Stomach smooth muscle (tissue), 2 donors: Measurements from ENCODE around the gene ABCA2.
A peak's percentile ranks its signal among the peaks of the same experiment; 100 is the strongest.

Source experiments
- H3K27ac ChIP-seq: one replicate; pipeline ENCODE4 v1.7.0; 2013; ENCODE audit warnings: mild to moderate bottlenecking, low read length, inconsistent platforms
- H3K27me3 ChIP-seq, 2 donors: one replicate each; pipeline ENCODE4 v1.7.0; 2013; ENCODE audit warnings: low read length in 2 of 2; ENCODE audit not compliant: insufficient read depth in 2 of 2, control insufficient read depth in 1 of 2
- H3K36me3 ChIP-seq, 2 donors: one replicate each; pipeline ENCODE4 v1.7.0; 2013; ENCODE audit warnings: low read length in 2 of 2; ENCODE audit not compliant: control insufficient read depth in 2 of 2, insufficient read depth in 2 of 2
- H3K4me1 ChIP-seq: one replicate; pipeline ENCODE4 v1.7.0; 2013; ENCODE audit warnings: low read length; ENCODE audit not compliant: control insufficient read depth, insufficient read depth
- H3K4me3 ChIP-seq, 2 donors: one replicate each; pipeline ENCODE4 v1.7.0; 2013; ENCODE audit warnings: low read length in 2 of 2
- H3K9ac ChIP-seq, 2 donors: one replicate each; pipeline ENCODE4 v1.7.0; 2013; ENCODE audit warnings: low read length in 2 of 2, mild to moderate bottlenecking in 1 of 2
- H3K9me3 ChIP-seq, 2 donors: one replicate each; pipeline ENCODE4 v1.7.0; 2013; ENCODE audit warnings: low read length in 2 of 2; ENCODE audit not compliant: control insufficient read depth in 2 of 2
- donor health status: healthy.
- donor health status: Pancreatic carcinoma.

ABCA2 gene

GRCh38 chr9:137062384-137062783, 34.3 kb upstream of the ABCA2 start:
- Histone ChIP-seq H3K27ac (no peak overlapping the region), H3K36me3 (no peaks in the 10 kb centered on the region), H3K9me3 (no peaks in the 10 kb centered on the region), H3K4me3 (no peak overlapping the region), H3K4me1 (peaks cover 4% of the 10 kb centered on the region), H3K27me3 (peaks cover 0 to 10% of the 10 kb centered on the region in 2 donors), H3K9ac (no peak overlapping the region)

- Histone ChIP-seq H3K27me3 (peaks cover 0 to 2% of the 10 kb centered on the region in 2 donors), H3K27ac (no peak overlapping the region), H3K36me3 (no peaks in the 10 kb centered on the region), H3K4me3 (no peak overlapping the region), H3K9ac (no peak overlapping the region), H3K9me3 (no peaks in the 10 kb centered on the region), H3K4me1 (peaks cover 27% of the 10 kb centered on the region)
These were observed 30.6 kb upstream of the ABCA2 start for GRCh38 chr9:137058521-137059234.

GRCh38 chr9:137057545-137057944, 29.5 kb upstream of the ABCA2 start:
- Histone ChIP-seq H3K4me1 (peaks cover 37% of the 10 kb centered on the region), H3K9ac (no peak overlapping the region), H3K27ac (no peak overlapping the region), H3K9me3 (no peaks in the 10 kb centered on the region), H3K4me3 (no peak overlapping the region), H3K36me3 (no peaks in the 10 kb centered on the region), H3K27me3 (peaks cover 8 to 13% of the 10 kb centered on the region in 2 donors)

DNA sequence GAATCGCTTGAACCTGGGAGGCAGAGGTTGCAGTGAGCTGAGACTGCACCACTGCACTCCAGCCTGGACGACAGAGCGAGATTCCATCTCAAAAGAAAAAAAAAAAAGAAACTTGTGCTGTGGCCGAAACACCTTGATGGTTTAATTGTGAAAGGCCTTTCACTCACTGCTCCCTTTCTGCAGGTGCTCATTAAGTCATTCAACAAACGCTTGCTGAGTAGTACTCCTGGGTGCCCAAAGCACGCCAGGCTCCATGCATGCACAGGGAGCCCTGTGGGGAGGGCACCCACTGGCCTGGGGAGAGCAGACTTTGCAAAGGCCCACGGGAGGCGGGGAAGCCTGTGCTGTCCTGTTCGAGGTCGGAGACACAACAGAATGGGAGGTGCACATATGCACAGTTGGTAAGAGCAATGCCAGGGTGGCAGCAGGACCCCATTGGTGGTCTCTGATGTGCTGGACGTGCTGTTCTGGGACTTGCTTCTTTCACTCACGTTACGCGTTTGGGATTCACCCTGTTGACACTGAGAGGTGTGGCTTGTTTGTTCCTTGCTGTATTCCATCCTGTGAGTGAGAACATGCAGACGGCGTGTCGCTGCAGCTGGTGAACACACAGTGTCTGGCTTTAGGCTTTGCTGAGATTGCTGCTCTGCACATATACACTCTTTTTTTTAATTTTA, 28.8 kb upstream of the ABCA2 start:
- H3K36me3 ChIP-seq, result no peaks in the 10 kb centered on the region
- H3K27ac ChIP-seq, result no peak overlapping the region
- H3K27me3 ChIP-seq, result peaks cover 9 to 20% of the 10 kb centered on the region in 2 donors
- no peaks in the 10 kb centered on the region for H3K9me3 ChIP-seq
- H3K9ac ChIP-seq, result no peak overlapping the region
- no peak overlapping the region for H3K4me3 ChIP-seq
- H3K4me1 ChIP-seq, result peaks cover 37% of the 10 kb centered on the region

GRCh38 chr9:137055385-137056364, 27.6 kb upstream of the ABCA2 start:
- H3K36me3 ChIP-seq, result no peaks in the 10 kb centered on the region
- H3K9ac ChIP-seq, result no peak overlapping the region
- H3K9me3 ChIP-seq, result no peaks in the 10 kb centered on the region
- peaks cover 18 to 30% of the 10 kb centered on the region in 2 donors for H3K27me3 ChIP-seq
- peaks cover 37% of the 10 kb centered on the region for H3K4me1 ChIP-seq
- no peak overlapping the region for H3K27ac ChIP-seq
- peak overlapping the region in 1 of 2 donors; percentile 44 for H3K4me3 ChIP-seq

DNA sequence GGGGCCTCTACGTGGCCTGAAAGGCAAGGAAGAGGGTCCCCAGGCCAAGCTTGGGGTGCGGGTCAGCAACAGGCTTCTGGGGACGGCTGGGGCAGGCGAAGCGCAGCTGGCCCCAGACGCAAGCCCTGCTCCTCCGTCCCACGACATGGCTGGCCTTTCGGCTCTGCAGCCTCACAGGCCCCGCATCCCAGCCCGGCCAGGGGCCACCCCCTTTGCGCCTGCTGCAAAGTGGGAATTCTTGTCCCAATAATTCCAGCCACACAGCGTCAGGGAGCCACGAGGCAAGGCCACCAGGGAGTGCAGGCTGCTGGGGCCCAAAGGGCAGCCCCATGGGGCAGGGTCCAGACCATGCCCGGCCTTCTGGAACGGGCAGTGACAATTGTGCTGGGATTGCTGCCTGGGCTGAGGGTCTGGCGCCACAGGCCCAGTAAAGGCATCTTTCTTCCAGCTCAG, 26.9 kb upstream of the ABCA2 start:
- Histone ChIP-seq H3K4me3 (peak overlapping the region in 1 of 2 donors; percentile 44), H3K9me3 (no peaks in the 10 kb centered on the region), H3K4me1 (peaks cover 37% of the 10 kb centered on the region), H3K27ac (no peak overlapping the region), H3K9ac (no peak overlapping the region), H3K36me3 (no peaks in the 10 kb centered on the region), H3K27me3 (peaks cover 23 to 37% of the 10 kb centered on the region in 2 donors)

DNA sequence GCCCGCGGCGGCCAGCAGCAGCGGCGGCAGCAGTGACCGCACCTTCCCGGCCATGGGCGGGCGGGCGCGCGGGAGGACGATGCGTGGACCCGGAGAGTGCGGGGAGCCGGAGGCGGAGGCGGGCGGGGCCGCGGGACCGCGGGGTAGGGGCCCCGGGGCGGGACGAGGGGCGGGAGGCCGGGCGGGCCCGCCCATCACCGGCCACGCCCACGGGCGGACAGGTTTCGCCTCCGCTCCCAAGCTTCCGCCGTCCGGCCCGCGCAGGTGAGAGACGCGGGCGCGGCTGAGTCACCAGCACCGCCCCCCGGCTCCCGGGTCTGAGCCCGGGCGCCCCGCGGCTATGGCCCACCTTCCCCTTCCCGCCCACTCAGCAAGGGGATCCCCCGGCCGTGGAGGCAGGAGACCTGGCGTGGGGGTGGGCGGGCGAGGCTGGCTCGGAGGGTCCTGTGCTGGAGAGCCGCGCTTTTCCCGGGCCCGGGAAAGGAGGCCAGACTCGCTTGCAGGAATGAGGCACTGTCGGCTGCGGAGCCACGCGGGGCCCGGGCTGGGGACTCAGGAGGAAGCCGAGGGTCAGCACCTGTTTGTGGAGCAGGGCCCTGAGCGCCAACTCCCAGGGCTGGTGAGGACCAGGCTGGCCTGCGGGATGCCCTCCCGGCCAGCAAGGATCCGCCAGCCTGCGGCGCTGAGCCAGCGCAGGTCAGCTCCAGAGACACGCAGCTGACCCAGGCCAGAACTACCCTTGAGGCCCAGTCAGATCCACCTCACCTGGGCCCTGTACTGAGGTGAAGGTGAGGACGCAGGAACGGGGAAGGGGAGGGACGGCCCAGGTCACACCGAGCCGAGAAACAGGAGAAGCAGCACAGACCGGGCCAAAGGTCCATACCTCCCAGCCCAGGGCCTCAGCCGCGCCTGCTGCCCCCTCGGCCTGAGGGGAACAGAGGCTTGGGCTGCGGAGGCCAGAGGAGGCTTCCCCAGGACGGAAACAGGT, 26.2 kb upstream of the ABCA2 start, which contains the start of gene ENTPD2:
Gene ENTPD2 (minus strand): TSS at position 118 of the 988 bp plus-strand sequence. CDS start 64 bp downstream, at position 54.
- H3K27ac ChIP-seq, result no peak within 1 kb of the TSS
- peaks cover 29 to 44% of the 10 kb centered on the region in 2 donors for H3K27me3 ChIP-seq
- H3K4me3 ChIP-seq, result peak within 1 kb of the TSS in 1 of 2 donors; percentile 40
- H3K4me1 ChIP-seq, result peaks cover 37% of the 10 kb centered on the region
- H3K9ac ChIP-seq, result no peak within 1 kb of the TSS
- H3K36me3 ChIP-seq, result no peaks in the 10 kb centered on the region
- H3K9me3 ChIP-seq, result no peaks in the 10 kb centered on the region

DNA sequence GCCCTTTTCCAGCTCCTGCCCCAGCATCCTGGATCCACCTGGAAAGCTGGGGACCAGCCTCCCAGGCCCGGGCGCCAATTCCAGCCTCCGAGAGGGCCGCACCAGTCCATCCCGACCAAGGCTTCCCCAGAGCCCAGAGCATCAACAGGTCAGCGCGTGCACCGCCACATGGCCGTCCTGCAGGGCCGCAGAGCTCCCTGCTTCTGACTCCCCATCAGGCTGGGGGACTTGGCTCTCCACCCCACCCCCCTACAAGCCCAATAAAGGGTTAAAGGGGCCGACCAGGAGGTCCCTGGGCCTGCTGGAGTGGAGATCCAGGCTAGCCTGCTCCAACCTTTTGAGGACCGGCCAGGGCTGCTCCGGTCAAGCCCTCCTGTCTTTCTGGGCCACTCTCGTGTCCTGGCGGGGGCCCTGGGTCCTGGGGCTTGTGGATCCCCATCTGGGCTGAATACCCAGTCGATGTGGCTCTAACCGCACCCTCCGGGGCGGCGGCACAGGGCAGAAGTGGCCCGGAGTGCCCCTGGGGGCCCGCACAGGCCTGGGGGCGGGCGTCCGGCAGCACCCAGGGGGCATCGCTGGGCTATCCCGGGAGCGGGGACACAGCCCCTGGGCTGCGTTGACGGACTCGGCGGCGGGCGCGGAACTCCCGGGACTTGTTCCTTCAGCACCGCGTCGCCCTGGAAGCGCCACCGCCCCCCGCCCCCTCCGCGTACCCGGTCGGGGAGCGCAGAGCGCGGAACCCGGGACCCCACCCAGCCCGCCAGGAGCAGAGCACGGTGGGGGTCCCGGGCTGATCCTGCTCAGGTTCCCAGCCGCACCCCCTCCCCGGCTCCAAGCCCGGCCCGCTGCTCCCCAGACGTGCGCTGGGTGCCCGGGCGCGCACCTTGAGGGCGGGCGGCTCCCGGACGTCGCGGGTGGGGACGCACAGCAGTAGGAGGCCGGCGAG, 25.2 kb upstream of the ABCA2 start:
- Histone ChIP-seq H3K9ac (no peak overlapping the region), H3K27ac (no peak overlapping the region), H3K4me3 (peak overlapping the region in 1 of 2 donors; percentile 40), H3K4me1 (peaks cover 41% of the 10 kb centered on the region), H3K9me3 (no peaks in the 10 kb centered on the region), H3K36me3 (no peaks in the 10 kb centered on the region), H3K27me3 (peaks cover 33 to 51% of the 10 kb centered on the region in 2 donors)

DNA sequence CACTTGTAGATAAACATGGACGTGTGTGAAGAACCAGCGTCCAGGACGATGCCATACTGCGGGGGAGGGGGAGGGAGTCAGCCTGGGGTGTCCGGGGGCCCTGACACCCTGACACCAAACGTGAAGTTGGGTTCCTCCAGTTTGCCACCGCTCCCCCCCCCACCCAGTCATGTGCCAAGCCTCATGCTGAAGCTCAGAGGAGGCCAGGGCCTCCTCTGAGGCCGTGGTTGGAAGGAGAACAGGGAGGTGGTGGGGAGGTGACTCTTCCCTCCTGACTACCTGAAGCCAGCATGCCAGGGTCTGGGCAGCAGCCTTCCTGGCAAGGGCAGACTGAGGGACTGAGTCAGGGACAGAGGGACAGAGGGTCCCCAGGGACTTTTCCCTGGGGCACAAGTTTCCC, 24.3 kb upstream of the ABCA2 start:
- Histone ChIP-seq H3K36me3 (no peaks in the 10 kb centered on the region), H3K4me3 (no peak overlapping the region), H3K27me3 (peaks cover 42 to 61% of the 10 kb centered on the region in 2 donors), H3K27ac (no peak overlapping the region), H3K9ac (no peak overlapping the region), H3K4me1 (peaks cover 43% of the 10 kb centered on the region), H3K9me3 (no peaks in the 10 kb centered on the region)
